HG03575 (cell line): ENCODE results near the gene BSN.

Experiments
- ATAC-seq: cut with Tn5 transposase; IDR thresholded peaks from one replicate; pipeline ENCODE4 v1.9.1; 2021; ENCODE audit not compliant: unreplicated experiment, insufficient number of reproducible peaks, low FRiP score; ENCODE audit errors: extremely low read depth

BSN gene

GRCh38 chr3:49644684-49645083, 90.4 kb downstream of the BSN start:
- ATAC-seq: no peak

GRCh38 chr3:49646236-49646635, 92.0 kb downstream of the BSN start:
- ATAC-seq: no peak

GRCh38 chr3:49647741-49648140, 93.5 kb downstream of the BSN start:
- no peak for ATAC-seq

- ATAC-seq: no peak
Measured at GRCh38 chr3:49648354-49649019, 94.2 kb downstream of the BSN start.

GRCh38 chr3:49649576-49649975, 95.3 kb downstream of the BSN start:
- ATAC-seq: no peak

- ATAC-seq: no peak
Measured at GRCh38 chr3:49650177-49650576, 95.9 kb downstream of the BSN start.

- no peak for ATAC-seq
Measured at GRCh38 chr3:49650637-49651036, 96.4 kb downstream of the BSN start.

- no peak for ATAC-seq
Measured at GRCh38 chr3:49652218-49652902, 98.1 kb downstream of the BSN start.

GRCh38 chr3:49652903-49653415, 98.7 kb downstream of the BSN start:
- no peak for ATAC-seq

GRCh38 chr3:49653621-49654020, 99.3 kb downstream of the BSN start:
- ATAC-seq: no peak

- ATAC-seq: no peak
Measured at GRCh38 chr3:49654176-49654825, 100.0 kb downstream of the BSN start.

- no peak for ATAC-seq
Measured at GRCh38 chr3:49654955-49655556, 100.8 kb downstream of the BSN start.

- no peak for ATAC-seq
Measured at GRCh38 chr3:49655731-49656285, 101.5 kb downstream of the BSN start.

- ATAC-seq: no peak
Measured at GRCh38 chr3:49656541-49657112, 102.3 kb downstream of the BSN start.

GRCh38 chr3:49657208-49657915, 103.1 kb downstream of the BSN start:
- ATAC-seq: no peak

GRCh38 chr3:49658711-49659110, 104.4 kb downstream of the BSN start:
- no peak for ATAC-seq

GRCh38 chr3:49659756-49660155, 105.5 kb downstream of the BSN start:
- no peak for ATAC-seq

- ATAC-seq: no peak
Measured at GRCh38 chr3:49661281-49661680, 107.0 kb downstream of the BSN start.

GRCh38 chr3:49662021-49662420, 107.7 kb downstream of the BSN start:
- no peak for ATAC-seq
